ENCODE measurements around the gene OR5J2. TPM values are rescaled to one million over a fixed set of nuclear protein-coding genes. Genes with fewer than 3 reads are reported as not detected.
"Not testable (repeated sequence)": the region's sequence is repeated elsewhere in the genome, so short reads cannot be mapped to it uniquely, and the experiment has no call there.

OR5J2 gene
- total RNA-seq, 1 donor from 2014 or later = not detected

DNA sequence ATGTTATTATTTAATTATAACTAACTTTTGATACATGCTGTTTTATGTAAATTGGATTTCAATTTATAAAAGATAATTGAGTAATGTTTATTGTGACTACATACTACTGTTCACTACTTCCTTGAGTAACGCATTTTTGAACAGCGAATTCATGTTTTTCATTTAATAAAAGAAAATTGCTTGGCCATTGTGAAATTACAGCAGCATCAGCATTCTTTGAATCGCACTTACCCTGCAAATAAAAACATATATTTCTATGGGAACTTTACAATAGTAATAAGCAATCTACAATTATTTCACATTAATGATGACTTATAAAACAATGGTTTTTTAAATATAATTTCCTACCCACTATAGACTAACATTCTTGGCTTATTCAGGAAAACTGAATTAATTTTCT is 20.3 kb downstream of the OR5J2 start:
- Histone ChIP-seq H3K27ac (ENCODE audit: low read depth, low read length) (no peak overlapping the region), H3K9ac (ENCODE audit: low read depth in 1 of 3, low read length in 3 of 3) (no peak overlapping the region), H3K27me3 (ENCODE audit: control insufficient read depth in 3 of 3, insufficient read depth in 3 of 3, low read length in 3 of 3) (no peaks in the 10 kb centered on the region), H3K9me3 (ENCODE audit: control insufficient read depth in 3 of 3, low read length in 3 of 3) (no peaks in the 10 kb centered on the region), H3K4me1 (ENCODE audit: control insufficient read depth in 3 of 3, insufficient read depth in 3 of 3, low read length in 3 of 3) (no peaks in the 10 kb centered on the region), H3K4me3 (ENCODE audit: low read length in 3 of 3) (no peak overlapping the region), H3K36me3 (ENCODE audit: control insufficient read depth in 3 of 3, insufficient read depth in 3 of 3, low read length in 3 of 3) (no peaks in the 10 kb centered on the region)

DNA sequence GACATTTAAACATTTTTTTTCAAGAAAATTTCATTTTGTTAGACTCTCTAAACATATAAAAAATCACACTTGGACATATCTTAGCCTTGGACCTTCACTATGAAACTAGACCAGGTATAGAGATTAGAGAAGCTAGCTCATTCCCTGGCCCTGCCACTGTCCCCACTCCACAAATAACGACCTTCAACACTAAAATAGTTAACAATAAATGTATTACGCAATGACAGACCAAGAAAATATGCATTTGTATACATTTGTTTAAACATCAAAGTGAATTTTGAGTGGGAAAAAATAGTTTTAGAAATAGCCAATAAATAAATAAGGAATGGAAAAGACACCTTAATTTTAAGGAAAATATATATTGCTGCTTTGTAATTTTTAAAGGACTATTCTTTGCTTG is 20.9 kb downstream of the OR5J2 start:
- H3K27me3 ChIP-seq (ENCODE audit: control insufficient read depth in 3 of 3, insufficient read depth in 3 of 3, low read length in 3 of 3) = no peaks in the 10 kb centered on the region
- no peak overlapping the region for H3K4me3 ChIP-seq (ENCODE audit: low read length in 3 of 3)
- no peaks in the 10 kb centered on the region for H3K9me3 ChIP-seq (ENCODE audit: control insufficient read depth in 3 of 3, low read length in 3 of 3)
- no peaks in the 10 kb centered on the region for H3K4me1 ChIP-seq (ENCODE audit: control insufficient read depth in 3 of 3, insufficient read depth in 3 of 3, low read length in 3 of 3)
- no peak overlapping the region for H3K9ac ChIP-seq (ENCODE audit: low read depth in 1 of 3, low read length in 3 of 3)
- H3K27ac ChIP-seq (ENCODE audit: low read depth, low read length) = no peak overlapping the region
- no peaks in the 10 kb centered on the region for H3K36me3 ChIP-seq (ENCODE audit: control insufficient read depth in 3 of 3, insufficient read depth in 3 of 3, low read length in 3 of 3)

DNA sequence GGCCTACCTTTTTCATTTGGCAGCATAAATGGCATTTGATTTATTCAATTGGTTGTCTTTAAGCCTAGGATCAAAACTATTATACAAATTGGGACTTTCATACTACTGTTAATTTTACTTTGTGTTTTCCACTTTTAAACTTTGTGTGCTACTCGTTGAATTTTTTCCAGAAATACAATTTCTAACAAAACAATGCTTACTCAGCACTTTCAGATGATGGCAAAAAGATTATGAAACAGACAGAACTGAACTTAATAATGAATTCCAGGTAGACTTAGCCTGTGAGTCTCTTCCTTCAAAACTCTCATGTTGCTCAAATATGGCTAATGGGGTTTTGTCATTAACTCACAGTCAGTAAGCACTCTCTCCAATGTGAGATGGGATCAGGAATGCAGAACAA is 31.4 kb downstream of the OR5J2 start:
- Histone ChIP-seq H3K9ac (ENCODE audit: low read depth in 1 of 3, low read length in 3 of 3) (no peak overlapping the region), H3K4me3 (ENCODE audit: low read length in 3 of 3) (no peak overlapping the region), H3K27me3 (ENCODE audit: control insufficient read depth in 3 of 3, insufficient read depth in 3 of 3, low read length in 3 of 3) (no peaks in the 10 kb centered on the region), H3K27ac (ENCODE audit: low read depth, low read length) (no peak overlapping the region), H3K36me3 (ENCODE audit: control insufficient read depth in 3 of 3, insufficient read depth in 3 of 3, low read length in 3 of 3) (no peaks in the 10 kb centered on the region), H3K4me1 (ENCODE audit: control insufficient read depth in 3 of 3, insufficient read depth in 3 of 3, low read length in 3 of 3) (no peaks in the 10 kb centered on the region), H3K9me3 (ENCODE audit: control insufficient read depth in 3 of 3, low read length in 3 of 3) (peaks cover 0 to 2% (median 0%) of the 10 kb centered on the region in 3 donors)

DNA sequence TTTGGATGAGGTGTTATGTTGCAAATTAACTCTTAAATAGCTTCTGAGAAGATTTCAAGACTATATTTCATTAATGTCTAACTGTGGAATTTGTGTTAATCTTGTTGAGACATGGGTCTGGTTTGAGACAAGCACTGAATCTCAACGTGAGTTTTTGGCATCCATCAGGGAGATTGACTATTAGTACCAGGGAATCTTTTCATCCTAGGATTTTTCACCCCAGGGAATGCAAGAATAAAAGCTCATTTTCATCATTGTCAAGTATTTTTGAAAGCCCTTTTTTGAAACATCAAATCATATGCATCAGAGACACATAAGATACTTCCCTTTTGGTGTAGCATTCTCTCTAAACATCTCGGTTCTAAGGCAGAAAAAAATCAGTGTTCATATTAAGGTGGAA is 38.1 kb downstream of the OR5J2 start:
- Histone ChIP-seq H3K4me1 (ENCODE audit: control insufficient read depth in 3 of 3, insufficient read depth in 3 of 3, low read length in 3 of 3) (no peaks in the 10 kb centered on the region), H3K36me3 (ENCODE audit: control insufficient read depth in 3 of 3, insufficient read depth in 3 of 3, low read length in 3 of 3) (no peaks in the 10 kb centered on the region), H3K9ac (ENCODE audit: low read depth in 1 of 3, low read length in 3 of 3) (no peak overlapping the region), H3K4me3 (ENCODE audit: low read length in 3 of 3) (no peak overlapping the region), H3K27ac (ENCODE audit: low read depth, low read length) (no peak overlapping the region), H3K9me3 (ENCODE audit: control insufficient read depth in 3 of 3, low read length in 3 of 3) (peaks cover 0 to 2% (median 0%) of the 10 kb centered on the region in 3 donors), H3K27me3 (ENCODE audit: control insufficient read depth in 3 of 3, insufficient read depth in 3 of 3, low read length in 3 of 3) (no peaks in the 10 kb centered on the region)

DNA sequence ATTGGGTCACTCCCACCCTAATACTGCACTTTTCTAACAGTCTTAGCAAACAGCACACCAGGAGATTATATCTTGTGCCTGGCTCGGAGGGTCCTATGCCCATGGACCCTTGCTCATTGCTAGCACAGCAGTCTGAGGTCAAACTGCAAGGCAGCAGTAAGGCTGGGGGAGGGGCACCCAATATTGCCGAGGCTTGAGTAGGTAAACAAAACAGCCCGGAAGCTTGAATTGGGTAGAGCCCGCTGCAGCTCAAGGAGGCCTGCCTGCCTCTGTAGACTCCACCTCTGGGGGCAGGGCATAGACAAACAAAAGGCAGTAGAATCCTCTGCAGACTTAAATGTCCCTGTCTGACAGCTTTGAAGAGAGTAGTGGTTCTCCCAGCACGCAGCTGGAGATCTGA is 43.3 kb downstream of the OR5J2 start:
- not testable (repeated sequence) for H3K4me3 ChIP-seq (ENCODE audit: low read length in 3 of 3); H3K4me1 ChIP-seq (ENCODE audit: control insufficient read depth in 3 of 3, insufficient read depth in 3 of 3, low read length in 3 of 3); H3K27me3 ChIP-seq (ENCODE audit: control insufficient read depth in 3 of 3, insufficient read depth in 3 of 3, low read length in 3 of 3); H3K9me3 ChIP-seq (ENCODE audit: control insufficient read depth in 3 of 3, low read length in 3 of 3); H3K36me3 ChIP-seq (ENCODE audit: control insufficient read depth in 3 of 3, insufficient read depth in 3 of 3, low read length in 3 of 3); H3K9ac ChIP-seq (ENCODE audit: low read depth in 1 of 3, low read length in 3 of 3); H3K27ac ChIP-seq (ENCODE audit: low read depth, low read length)

Other genes with a start within 250 kb of the OR5J2 start
- not detected for gene OR5I1, start 240.2 kb upstream of the OR5J2 start, total RNA-seq
- gene OR10AG1, start 206.7 kb upstream of the OR5J2 start, total RNA-seq = not detected
- gene OR5F1, start 182.0 kb upstream of the OR5J2 start, total RNA-seq = not detected
- not detected for gene OR5AS1, start 149.0 kb upstream of the OR5J2 start, total RNA-seq
- gene OR8I2, start 83.3 kb upstream of the OR5J2 start, total RNA-seq = not detected
- gene OR8H2, start 72.9 kb upstream of the OR5J2 start, total RNA-seq = not detected
- gene OR8H3, start 54.2 kb upstream of the OR5J2 start, total RNA-seq = not detected
- gene OR8J3, start 36.4 kb upstream of the OR5J2 start, total RNA-seq = not detected
- gene OR8K5, start 16.3 kb upstream of the OR5J2 start, total RNA-seq = not detected
- not detected for gene OR5T2, start 57.6 kb downstream of the OR5J2 start, total RNA-seq
- gene OR5T3, start 75.6 kb downstream of the OR5J2 start, total RNA-seq = not detected
- not detected for gene OR5T1, start 97.5 kb downstream of the OR5J2 start, total RNA-seq
- gene OR8H1, start 115.6 kb downstream of the OR5J2 start, total RNA-seq = not detected
- not detected for gene OR8K3, start 138.5 kb downstream of the OR5J2 start, total RNA-seq
- gene OR8K1, start 169.4 kb downstream of the OR5J2 start, total RNA-seq = not detected
- gene OR8J1, start 177.7 kb downstream of the OR5J2 start, total RNA-seq = not detected
- gene OR8U1, start 199.0 kb downstream of the OR5J2 start, total RNA-seq = not detected
- not detected for gene OR5AL1, start 236.1 kb downstream of the OR5J2 start, total RNA-seq